NK-92 (cell line): ENCODE measurements around the gene ASCL5.
"Not testable (repeated sequence)": the region's sequence is repeated elsewhere in the genome, so short reads cannot be mapped to it uniquely, and the experiment has no call there.

Source experiments
- DNase-seq: peaks from one replicate; lab custom pipeline; 2025; ENCODE audit not compliant: unreplicated experiment; lab: John Stamatoyannopoulos, UW

The ASCL5 gene, protein sequence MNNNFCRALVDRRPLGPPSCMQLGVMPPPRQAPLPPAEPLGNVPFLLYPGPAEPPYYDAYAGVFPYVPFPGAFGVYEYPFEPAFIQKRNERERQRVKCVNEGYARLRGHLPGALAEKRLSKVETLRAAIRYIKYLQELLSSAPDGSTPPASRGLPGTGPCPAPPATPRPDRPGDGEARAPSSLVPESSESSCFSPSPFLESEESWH

DNA sequence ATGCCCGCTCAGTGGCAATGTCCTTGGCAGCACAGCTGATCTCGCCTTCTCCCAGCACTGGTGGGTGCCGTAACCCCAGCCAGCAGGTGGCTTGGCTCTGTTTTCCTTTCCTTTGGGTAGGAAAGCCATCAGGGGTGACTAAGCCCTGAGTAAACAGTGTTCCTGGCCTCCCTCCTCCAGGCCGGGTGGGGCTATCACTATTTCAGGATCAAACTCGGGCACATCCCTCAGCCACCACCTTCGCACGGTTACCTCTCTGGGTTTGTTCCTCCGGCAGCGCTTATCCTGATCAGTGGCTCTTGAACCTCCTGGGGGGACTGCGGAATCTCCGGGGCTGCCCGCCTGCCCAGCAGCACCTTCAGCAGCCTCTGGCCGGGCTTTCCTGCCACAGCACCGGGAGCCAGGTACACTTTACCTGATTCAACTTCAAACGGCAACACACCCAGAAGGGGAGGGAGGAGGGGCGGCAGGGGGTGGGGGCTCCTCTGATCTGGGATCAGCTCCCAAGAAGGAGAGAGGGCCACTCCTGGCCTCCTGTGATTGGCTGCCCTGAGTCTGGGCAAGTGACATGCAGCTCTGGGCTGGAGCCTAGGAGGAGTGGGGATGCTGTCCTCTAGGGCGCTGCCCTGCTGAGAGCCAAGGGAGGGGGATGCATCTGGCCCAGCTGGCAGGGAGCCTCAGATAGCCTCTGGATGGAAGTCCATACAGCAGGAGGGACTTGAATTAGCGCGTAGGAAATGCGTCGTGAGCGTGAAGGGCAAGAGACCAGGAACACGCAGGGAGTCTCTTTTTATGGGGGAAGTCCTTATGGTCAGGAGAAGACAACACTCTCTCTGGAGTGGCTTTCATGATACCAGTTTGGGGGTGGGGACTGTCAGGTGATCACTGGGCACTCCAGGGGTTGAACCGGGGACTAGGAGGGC is at the start of gene ASCL5:
TSS of gene ASCL5 (minus strand) at position 353 of the 923 bp plus-strand sequence. CDS start 11,812 bp downstream, outside the sequence.
- DNase-seq: no peak

DNA sequence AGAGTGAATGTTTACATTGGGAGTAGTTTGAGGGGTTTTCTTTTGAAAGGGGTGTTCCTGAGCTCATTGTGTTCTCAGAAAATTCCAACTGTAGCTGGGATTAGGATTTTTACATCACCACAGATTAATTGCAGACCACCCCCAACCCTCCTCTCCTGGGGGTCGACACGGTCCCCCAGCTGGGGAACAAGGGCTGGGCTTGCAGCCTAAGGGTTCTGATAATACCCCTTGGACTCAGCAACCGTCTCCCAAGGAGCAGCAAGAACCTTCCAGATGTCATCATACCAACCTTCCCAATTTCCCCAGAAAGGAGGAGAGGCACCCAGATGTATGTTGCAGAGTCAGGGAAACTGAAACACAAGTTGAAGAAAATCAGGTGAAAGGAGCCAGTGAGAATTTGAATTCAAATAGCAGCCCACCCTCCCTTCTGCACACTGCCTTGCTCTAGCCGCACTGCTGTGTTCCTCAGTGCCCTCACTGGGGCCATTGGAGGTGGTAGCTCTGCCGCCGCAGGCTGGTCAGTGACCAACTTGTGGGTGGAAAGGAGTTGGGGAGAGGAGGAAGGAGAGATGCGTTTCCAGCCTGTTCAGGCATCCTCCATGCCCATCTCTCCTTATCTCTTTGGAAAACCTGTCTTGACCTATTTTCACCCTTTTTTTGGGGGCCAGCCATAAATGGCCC is 49.0 kb upstream of the ASCL5 start:
- DNase-seq: no peak

DNA sequence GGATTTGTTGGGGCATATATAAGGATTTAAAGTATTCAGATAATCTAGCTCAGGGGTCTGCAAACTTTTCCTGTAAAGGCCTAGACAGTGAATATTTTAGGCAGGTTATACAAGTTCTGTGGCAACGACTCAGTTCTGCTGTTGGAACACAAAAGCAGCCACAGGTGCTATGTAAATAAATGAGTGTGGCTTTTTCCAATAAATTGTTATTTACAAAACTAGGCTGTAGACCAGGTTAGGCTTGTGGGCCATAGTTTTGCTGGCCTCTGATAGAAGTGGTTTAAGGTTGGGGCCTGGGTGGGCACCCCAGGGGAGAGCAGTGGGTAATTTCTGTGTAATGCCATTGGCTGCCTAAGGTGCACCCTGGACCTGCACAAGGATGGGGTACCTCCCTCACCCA is 46.8 kb upstream of the ASCL5 start:
- DNase-seq: no peak

DNA sequence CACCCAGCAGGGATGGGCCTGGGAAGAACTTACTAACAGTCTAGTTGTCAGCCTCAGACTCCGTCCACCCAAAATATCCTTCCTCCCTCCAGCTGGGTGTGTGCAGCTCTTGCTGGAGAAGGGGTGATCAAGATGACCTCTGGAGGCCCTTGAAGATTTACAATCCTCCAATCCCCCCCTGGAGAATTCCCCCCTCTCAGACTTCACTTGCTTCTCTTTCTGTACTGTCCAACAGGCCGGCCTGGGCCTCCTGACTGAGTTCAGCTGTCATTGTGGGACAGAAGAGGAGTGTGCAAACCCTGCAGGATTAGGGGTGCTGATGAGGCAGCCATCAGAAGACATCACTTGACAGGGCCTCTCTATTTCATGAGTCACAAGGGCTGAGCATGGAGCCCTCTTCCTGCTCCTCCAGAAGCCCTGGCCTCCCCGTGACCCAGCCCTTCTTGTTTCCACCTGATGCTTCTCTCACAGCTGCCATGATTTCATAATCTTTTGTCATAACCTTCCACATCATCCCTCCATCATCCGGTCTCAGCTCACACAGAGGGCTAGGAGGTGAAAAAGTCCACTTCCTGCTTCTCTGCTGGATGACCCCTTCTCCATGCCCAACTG is 46.1 kb upstream of the ASCL5 start:
- no peak for DNase-seq

DNA sequence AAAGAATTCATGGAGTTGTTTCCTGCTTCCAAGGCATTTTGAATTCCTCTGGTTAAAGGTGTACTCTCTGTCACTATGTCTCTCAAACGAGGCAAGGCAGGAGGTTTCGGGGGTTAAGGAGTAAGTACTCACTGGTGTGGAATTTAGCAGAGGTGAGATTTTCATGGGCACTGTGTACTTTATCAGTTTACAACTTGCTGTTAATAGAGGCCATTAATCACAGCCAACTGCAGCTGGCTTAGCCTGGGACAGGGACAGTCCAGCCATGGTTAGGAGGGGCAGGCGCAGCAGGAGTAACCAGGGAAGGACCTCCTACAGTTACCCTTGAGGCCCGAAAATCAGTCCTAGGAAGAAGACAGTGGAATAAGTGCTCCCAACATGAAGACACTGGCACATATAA is 45.3 kb upstream of the ASCL5 start:
- DNase-seq: no peak

DNA sequence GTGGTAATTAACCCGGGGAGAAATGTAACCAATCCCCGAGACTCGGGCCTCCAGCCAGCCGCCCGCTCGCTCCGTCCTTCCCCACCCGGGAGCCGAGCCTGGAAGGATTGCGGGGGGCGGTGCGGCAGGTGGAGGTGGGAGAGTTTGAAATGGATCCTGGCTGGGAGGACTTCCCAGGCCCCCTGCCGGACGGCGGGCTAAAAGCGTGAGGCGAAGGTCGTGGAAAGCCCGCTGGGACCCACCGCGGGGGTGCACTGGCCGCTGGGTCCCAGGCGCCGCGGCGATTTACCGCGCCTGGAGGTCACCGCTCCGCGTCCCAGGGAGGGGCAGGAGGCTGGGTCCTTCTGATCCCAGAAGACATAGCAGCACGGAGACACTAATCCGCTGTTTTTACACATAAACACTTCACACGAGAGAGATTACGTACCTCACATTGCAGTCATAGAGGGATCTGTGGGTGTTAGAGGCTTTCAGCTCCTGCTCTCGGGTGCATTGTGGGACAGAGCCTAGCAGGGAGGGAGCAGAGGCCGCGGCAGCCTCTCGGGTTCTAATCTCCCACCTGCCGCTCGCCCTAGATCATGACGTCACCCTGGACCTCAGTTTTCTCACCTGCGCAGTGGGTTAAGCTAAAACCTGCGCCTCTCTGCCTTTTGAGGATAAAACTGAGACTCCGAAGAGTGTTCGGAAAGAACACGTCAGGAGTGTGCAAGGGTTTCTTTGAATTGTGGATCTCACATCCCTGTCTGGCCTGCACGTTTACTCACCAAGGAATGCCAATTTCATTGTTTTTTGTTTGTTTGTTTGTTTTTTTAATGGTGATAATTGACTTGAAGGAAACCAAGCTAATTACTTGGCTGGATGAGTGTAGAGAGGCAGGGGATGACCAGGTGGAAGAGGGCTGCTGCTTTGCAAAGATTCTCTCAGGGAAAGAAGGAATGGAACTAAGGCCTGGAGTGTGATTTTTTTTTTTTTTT is 44.4 kb upstream of the ASCL5 start:
- DNase-seq: no peak

DNA sequence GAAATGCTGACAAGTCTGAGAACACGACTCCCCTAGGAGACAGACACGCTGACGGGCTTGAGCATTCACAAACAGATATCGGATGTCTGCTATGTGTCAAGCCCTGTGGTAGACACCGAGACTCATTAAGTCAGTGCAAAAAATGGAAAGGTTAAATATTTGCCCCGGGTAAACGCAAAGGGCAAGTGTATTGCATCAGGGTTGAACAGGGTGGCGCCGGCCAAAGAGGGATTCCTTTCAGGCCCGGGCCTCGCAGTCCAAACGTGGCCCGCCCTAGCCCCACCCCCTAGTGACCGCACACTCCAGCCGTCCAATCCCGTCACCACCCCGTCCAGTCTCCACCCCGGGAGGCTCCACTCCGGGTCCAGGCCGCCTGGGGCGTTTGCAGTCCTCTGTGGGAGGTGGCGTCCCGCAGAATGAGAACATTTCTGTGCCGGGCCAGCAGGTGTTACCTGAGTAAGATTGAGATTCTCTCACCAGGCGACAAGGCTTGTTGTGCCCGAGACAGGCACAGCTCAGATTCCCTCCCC is 43.6 kb upstream of the ASCL5 start:
- DNase-seq: no peak

DNA sequence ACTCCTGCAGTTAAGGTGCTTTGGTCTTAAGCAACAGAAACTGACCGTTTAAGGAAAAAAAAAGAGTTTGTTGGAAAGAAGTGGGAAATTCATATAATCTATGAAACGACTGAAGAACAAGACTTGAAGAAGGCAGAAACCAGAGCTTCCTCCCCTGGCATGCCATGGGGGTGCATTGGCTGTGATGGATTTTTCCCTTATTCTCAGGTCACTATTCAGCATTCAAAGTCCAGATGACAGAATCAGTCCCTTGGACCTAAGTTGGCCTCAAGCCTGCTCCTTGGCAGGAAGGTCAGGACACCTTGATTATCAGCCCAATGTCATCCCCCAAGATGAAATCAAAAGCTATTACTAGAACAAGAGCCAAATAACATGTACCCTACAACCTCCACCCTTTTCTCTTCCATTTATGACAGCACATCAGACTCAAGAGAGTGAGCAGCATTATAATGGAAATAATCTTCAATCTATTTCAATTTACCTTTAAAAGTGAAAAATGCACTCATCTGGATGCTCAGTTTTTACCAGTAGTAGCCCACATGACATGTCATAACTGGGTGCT is 43.1 kb upstream of the ASCL5 start:
- no peak for DNase-seq

DNA sequence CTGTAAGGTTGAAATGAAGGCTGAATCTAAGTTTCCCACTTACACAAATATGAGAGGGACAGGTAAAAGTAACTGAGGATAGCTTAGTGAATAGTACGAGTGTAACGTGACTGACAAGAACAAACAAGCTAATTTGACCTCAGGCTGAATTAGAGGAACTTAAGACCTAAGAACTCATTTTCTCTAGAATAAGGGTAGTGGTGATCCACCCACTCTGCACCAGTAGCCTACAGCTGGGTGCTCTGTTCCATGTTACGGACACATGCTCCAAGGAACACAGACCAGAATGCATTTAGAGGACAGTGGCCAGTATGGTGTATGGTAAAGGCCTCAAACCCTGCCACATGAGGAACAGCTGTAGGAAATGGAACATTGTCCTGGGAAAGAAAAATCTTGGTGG is 42.2 kb upstream of the ASCL5 start:
- DNase-seq: no peak

DNA sequence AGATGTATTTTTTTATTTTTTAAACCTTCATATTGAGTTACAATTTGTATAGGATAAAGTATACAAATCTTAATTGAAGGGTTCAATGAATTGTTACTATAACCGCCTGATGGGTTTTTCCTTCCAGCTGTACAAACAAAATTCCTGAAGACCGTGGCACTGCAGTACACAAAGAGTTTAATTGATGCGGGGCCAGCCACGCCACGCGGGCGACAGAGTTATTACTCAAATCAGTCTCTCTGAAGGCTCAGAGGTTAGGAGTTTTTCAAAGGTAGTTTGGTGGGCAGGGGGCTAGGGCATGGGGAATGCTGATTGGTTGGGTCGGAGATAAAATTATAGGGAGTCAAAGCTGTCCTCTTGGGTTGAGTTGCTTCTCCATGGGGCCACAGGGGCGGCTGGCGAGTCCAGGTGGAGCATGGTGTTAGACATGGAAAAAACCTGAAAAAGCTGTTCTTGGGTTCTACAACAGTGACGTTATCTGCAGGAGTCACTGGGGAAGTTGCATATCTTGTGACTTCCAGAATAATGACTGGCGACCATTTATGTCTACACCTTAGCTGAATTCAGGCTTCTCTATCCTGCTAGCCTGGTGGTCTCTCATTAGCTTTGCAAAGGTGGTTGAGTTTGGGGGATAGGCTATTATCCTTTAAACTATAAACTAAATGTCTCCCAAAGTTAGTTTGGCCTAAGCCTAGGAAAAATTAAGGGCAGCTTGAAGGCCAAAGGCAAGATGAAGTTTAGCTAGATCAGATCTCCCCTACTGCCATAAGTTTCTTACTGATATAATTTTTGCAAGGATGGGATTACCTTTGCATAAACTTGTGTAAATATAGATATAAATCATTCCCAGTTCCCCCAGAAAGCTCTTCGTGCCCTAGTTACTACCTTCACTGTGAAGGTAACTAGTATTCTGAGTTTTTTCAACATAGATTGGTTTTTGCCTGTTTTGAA is 40.3 kb upstream of the ASCL5 start:
- DNase-seq: no peak

DNA sequence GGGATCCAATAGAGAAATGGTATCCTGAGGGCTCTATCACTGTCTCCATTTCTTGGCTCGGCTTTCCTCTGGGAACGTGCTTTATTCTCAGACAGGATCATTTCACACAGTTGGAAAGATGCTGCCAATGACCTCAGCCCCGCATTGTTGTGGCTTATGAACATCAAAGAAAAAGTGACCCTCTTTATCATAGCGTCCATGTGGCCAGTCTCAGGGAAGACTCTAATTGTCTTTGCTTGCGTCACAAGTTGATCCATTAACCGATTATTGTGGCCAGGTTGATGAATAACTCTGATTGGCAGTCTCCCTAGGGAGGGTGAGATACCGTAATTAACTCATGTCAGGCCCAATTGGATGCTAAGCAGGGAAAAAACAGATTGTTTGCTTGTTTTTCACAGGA is 37.7 kb upstream of the ASCL5 start:
- no peak for DNase-seq

DNA sequence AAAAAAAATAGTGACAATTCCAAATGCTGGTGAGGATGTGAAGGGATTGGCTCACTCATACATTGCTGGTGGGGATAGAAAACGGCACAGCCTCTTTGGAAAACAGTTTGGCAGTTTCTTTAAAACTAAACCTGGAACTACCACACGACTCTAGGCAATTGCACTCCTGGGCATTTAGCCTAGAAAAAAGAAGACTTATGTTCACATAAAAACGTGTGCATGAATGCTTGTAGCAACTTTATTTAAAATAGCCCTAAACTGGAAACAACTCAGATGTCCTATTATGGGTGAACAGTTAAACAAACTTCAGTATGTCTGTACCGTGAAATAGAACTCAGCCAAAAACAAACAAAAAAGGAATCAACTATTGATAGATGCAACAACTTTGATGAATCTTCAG is 36.7 kb upstream of the ASCL5 start:
- DNase-seq: no peak

DNA sequence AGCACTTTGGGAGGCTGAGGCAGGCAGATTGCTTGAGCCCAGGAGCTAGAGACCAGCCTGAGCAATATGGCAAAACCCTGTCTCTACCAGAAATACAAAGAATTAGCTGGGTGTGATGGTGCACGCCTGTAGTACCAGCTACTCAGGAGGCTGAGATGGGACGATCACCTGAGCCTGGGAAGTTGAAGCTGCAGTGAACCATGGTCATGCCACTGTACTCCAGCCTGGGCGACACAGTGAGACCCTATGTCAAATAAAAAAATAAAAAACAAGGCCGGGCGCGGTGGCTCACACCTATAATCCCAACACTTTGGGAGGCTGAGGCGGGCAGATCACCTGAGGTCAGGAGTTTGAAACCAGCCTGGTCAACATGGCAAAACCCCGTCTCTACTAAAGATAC is 36.1 kb upstream of the ASCL5 start:
- DNase-seq: not testable (repeated sequence)

DNA sequence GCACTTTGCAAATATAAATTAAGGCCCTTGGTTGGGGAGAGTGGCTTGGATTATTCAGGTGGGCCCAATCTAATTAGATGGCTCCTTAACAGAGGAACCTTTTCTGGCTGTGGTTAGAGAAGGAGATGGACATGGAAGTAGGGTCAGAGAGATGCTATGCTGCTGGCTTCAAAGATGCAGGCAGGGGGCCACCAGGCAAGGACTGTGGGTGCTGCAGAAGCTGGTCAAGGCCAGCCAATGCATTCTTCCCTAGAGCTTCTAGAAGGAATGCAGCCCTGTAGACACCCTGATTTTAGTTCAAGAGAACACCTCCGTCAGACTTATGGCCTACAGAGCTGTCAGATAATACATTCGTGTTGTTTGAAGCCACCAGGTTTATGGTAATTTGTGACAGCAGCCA is 31.0 kb upstream of the ASCL5 start:
- DNase-seq: no peak

DNA sequence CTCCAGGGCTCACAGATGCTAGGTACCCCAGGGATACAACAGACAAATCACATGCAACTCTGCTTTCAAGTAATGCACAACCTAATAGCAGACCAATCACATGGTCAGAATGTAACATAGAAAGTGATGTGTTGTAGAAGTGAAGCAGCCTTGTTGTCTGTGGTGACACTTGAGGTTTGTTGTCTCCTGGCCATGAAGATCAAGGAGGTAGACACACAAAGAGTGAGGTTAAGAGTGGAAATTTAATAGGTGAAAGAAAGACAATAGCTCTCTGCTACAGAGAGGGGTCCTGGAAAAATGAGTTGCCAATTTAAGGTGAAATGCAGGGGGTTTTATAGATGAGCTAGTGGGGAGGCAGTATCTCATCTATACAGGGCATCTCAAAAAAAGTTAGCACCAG is 29.8 kb upstream of the ASCL5 start:
- DNase-seq: no peak

DNA sequence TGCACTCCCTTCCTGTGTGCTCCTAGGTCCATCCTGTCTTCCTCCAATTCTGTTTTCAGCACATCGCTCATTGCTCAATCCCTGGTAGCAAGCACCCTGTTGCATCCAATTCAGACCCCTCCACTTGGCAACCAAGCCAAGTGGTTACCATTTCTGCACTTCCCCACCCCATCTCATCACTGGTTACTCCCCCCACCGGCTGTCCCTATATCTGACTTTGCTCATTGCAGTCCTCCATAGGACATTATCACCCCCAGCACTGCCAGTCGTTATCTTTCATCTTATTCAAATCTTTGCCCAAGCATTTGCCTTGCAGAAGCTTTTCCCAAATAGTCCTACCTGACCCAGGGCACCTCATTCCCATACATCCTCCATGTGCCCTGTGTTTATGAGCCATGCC is 29.4 kb upstream of the ASCL5 start:
- no peak for DNase-seq

DNA sequence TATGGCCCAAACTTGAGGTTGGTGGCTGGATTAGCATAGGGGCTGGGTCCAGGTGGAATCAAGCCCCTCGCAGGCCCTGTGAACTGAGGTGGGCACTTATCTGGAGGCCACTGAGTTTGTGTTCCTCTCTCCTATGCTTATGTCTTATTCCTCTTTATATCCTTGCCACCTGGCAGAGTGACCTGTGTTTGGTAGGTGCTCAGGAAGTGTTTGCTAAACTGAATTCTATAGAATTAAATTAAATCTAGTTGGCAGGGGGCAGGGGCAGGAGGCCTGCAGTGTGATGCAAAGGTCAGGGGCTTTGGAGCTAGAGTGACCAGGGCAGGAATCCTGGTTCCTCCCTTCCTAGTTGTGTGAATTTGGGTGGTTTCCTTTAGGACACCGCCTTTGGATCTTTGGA is 28.4 kb upstream of the ASCL5 start:
- DNase-seq: no peak

DNA sequence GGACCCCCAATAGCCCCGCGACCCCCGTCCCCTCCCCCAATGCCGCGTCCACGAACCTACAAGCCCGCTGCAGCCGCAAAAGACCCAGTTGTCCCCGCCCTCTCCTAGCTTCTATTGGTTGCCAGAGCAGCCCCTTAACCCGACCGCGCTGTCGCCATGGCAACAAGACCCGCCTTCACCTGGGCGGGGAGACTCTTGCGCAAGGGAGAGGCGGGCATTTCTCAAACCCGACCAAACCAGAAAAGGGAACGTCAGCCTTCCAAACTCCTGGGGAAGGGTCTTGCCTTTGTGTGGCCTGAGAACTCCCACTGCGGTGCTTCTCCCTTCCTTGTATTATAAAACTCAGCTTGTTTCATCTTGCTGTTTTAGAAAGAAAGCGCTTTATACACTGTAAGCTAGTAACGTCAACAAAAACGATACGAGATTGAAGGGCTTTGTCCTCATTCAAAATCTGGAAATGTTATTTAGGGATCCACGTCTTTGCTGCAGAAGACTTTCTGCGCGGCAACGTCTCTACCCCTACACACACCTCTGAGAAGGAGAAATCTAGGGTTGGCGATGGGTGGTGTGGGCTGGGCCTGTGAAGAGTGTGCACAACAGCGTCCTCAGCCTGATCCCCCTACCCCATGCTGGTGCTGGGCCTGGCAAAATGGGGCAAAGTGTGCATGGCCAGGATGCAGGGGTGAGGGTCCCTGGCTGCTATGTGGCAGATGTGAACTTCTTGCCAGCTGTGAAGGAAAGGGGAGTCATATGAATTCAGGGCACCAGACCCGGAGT is 27.6 kb upstream of the ASCL5 start, which contains the start of gene TMEM9:
TSS of gene TMEM9 (minus strand) at position 86 of the 777 bp plus-strand sequence. CDS start 551 bp downstream, outside the sequence.
- DNase-seq: peak; percentile 69
